GM12872 (cell line): ENCODE results near the gene USP46.

ENCODE experiments used
- CTCF ChIP-seq: IDR thresholded peaks from 3 replicates; pipeline ENCODE4 v1.5.1; 2011; ENCODE audit warnings: low read depth, mild to moderate bottlenecking, low read length, moderate library complexity; ENCODE audit not compliant: insufficient read depth

USP46 gene

GRCh38 chr4:52633846-52634245 is 25.3 kb downstream of the USP46 start:
- no peak for TF ChIP-seq CTCF

GRCh38 chr4:52628974-52629373 is 30.1 kb downstream of the USP46 start:
- no peak for TF ChIP-seq CTCF

GRCh38 chr4:52628543-52628942 is 30.6 kb downstream of the USP46 start:
- no peak for TF ChIP-seq CTCF

- no peak for TF ChIP-seq CTCF
Observed at GRCh38 chr4:52627876-52628275, 31.2 kb downstream of the USP46 start.

GRCh38 chr4:52625216-52625615 is 33.9 kb downstream of the USP46 start:
- no peak for TF ChIP-seq CTCF

- no peak for TF ChIP-seq CTCF
Observed at GRCh38 chr4:52622564-52622963, 36.5 kb downstream of the USP46 start.

GRCh38 chr4:52621567-52621966 is 37.5 kb downstream of the USP46 start:
- TF ChIP-seq CTCF, result no peak

GRCh38 chr4:52619591-52619931 is 39.5 kb downstream of the USP46 start:
- no peak for TF ChIP-seq CTCF
